ENCODE results near the gene EPS8. TPM values are rescaled to one million over a fixed set of nuclear protein-coding genes. Genes with fewer than 3 reads are reported as not detected.

Gene EPS8
- total and polyA plus RNA-seq, 7 donors = 47.7 to 132 (median 108) TPM

- H3K27ac ChIP-seq = no peak overlapping the region
- WGBS, 2 donors = 22 to 65% methylated on average over 4 of the region's 4 CpGs
Measured at GRCh38 chr12:15706010-15706676, 83.0 kb downstream of the EPS8 start.

GRCh38 chr12:15705606-15706005, 83.6 kb downstream of the EPS8 start:
- peaks cover 0 to 41% (median 20%) of the 10 kb centered on the region in 4 donors for H3K4me1 ChIP-seq
- 13 to 66% methylated on average over 2 of the region's 2 CpGs for WGBS, 2 donors
- TF ChIP-seq POLR2A (IDR thresholded peaks at IDR 0.05) = no peak
- no peak for TF ChIP-seq CTCF (IDR thresholded peaks at IDR 0.05)
- no peak for TF ChIP-seq EP300 (IDR thresholded peaks at IDR 0.05)
- no peak for TF ChIP-seq POLR2AphosphoS5 (IDR thresholded peaks at IDR 0.05)
- H3K9me3 ChIP-seq = no peaks in the 10 kb centered on the region
- no peak overlapping the region for H3K27ac ChIP-seq
- H3K36me3 ChIP-seq = no peaks in the 10 kb centered on the region
- no peak overlapping the region for H3K4me3 ChIP-seq
- no peaks in the 10 kb centered on the region for H3K27me3 ChIP-seq
- DNase-seq = no peak
- intact Hi-C loops (cut with DNase I) = no loop called here

More at GRCh38 chr12:15706010-15706676, 83.0 kb downstream of the EPS8 start:
- Histone ChIP-seq H3K36me3 (no peaks in the 10 kb centered on the region), H3K4me1 (peaks cover 0 to 37% (median 16%) of the 10 kb centered on the region in 4 donors), H3K27me3 (no peaks in the 10 kb centered on the region), H3K4me3 (no peak overlapping the region), H3K9me3 (no peaks in the 10 kb centered on the region)
- intact Hi-C loops (cut with DNase I) = no loop called here
- TF ChIP-seq CTCF (IDR thresholded peaks at IDR 0.05) = no peak
- TF ChIP-seq POLR2AphosphoS5 (IDR thresholded peaks at IDR 0.05) = no peak
- no peak for TF ChIP-seq EP300 (IDR thresholded peaks at IDR 0.05)
- TF ChIP-seq POLR2A (IDR thresholded peaks at IDR 0.05) = no peak
- no peak for DNase-seq

GRCh38 chr12:15702276-15702675, 86.9 kb downstream of the EPS8 start:
- Histone ChIP-seq H3K4me3 (no peak overlapping the region), H3K9me3 (no peaks in the 10 kb centered on the region), H3K4me1 (peaks cover 0 to 62% (median 48%) of the 10 kb centered on the region in 4 donors), H3K36me3 (no peaks in the 10 kb centered on the region), H3K27ac (peak overlapping the region; percentile 65 to 83 (median 75)), H3K27me3 (no peaks in the 10 kb centered on the region)
- no peak for TF ChIP-seq CTCF (IDR thresholded peaks at IDR 0.05)
- no peak for TF ChIP-seq EP300 (IDR thresholded peaks at IDR 0.05)
- TF ChIP-seq POLR2AphosphoS5 (IDR thresholded peaks at IDR 0.05) = no peak
- TF ChIP-seq POLR2A (IDR thresholded peaks at IDR 0.05) = no peak
- intact Hi-C loops (cut with DNase I) = no loop called here
- WGBS, 2 donors = 66 to 78% methylated on average over 2 of the region's 2 CpGs
- DNase-seq = no peak

- H3K27ac ChIP-seq = peak overlapping the region; percentile 65 to 83 (median 75)
- no peak for TF ChIP-seq POLR2A (IDR thresholded peaks at IDR 0.05)
- TF ChIP-seq CTCF (IDR thresholded peaks at IDR 0.05) = no peak
- TF ChIP-seq POLR2AphosphoS5 (IDR thresholded peaks at IDR 0.05) = peak in 1 of 4 donors; percentile 47
- no peak for TF ChIP-seq EP300 (IDR thresholded peaks at IDR 0.05)
- no peaks in the 10 kb centered on the region for H3K27me3 ChIP-seq
- H3K36me3 ChIP-seq = no peaks in the 10 kb centered on the region
- no peaks in the 10 kb centered on the region for H3K9me3 ChIP-seq
- peaks cover 0 to 68% (median 54%) of the 10 kb centered on the region in 4 donors for H3K4me1 ChIP-seq
- WGBS, 2 donors = 30 to 36% methylated on average over 3 of the region's 3 CpGs
- H3K4me3 ChIP-seq = no peak overlapping the region
- no peak for DNase-seq
- intact Hi-C loops (cut with DNase I) = no loop called here
Measured at GRCh38 chr12:15701631-15702156, 87.5 kb downstream of the EPS8 start.

Measured in sigmoid colon (tissue), 7 donors.